IMR-90 (cell line): ENCODE measurements around the gene ATXN3. TPM values are rescaled to one million over a fixed set of nuclear protein-coding genes. Genes with fewer than 3 reads are reported as not detected.

Experiments
- ATAC-seq: fragments of 200-7000 bp; cut with Tn5 transposase; 2 replicates; pipeline ENCODE4 v1.9.1; 2020; ENCODE audit warnings: low read depth, mild to moderate bottlenecking, moderate library complexity
- BruUV-seq: library from RNA; stranded (reverse); fragments of 400-500 nt; replicated peaks from 2 replicates; lab custom pipeline; 2021; lab: Mats Ljungman, UMichigan
- CTCF ChIA-PET: fragments of 300-600 bp; formaldehyde crosslinking; extraction: SDS; loops from one replicate; lab custom pipeline; 2021; ENCODE audit warnings: antibody characterized with exemption; lab: Yijun Ruan, JAX
- POLR2A ChIA-PET: fragments of 300-600 bp; sonication (Branson Sonifier 250); formaldehyde crosslinking; loops from one replicate; lab custom pipeline; 2022; ENCODE audit warnings: antibody characterized with exemption; ENCODE audit not compliant: unreplicated experiment; lab: Charles Lee
- DNase-seq: peaks from one replicate; pipeline ENCODE4 v3.0.0; 2013
- H2AFZ ChIP-seq: replicated peaks from 2 replicates; pipeline ENCODE3; 2013; ENCODE audit warnings: low read length, mild to moderate bottlenecking; ENCODE audit not compliant: poor library complexity
- H2AK5ac ChIP-seq: 2 replicates; pipeline ENCODE4 v1.6.1; 2013; ENCODE audit warnings: low read depth, low read length, inconsistent platforms
- H2AK9ac ChIP-seq: replicated peaks from 2 replicates; pipeline ENCODE3; 2013; ENCODE audit warnings: mild to moderate bottlenecking, low read depth, low read length, moderate library complexity; ENCODE audit not compliant: poor library complexity
- H2BK120ac ChIP-seq: 2 replicates; pipeline ENCODE4 v1.6.1; 2013; ENCODE audit warnings: low read depth, low read length, inconsistent platforms
- H2BK15ac ChIP-seq: 3 replicates; pipeline ENCODE4 v1.6.1; 2013; ENCODE audit warnings: low read depth, low read length, inconsistent platforms
- H2BK20ac ChIP-seq: 2 replicates; pipeline ENCODE4 v1.6.1; 2013; ENCODE audit warnings: low read depth, mild to moderate bottlenecking, inconsistent platforms, low read length, moderate library complexity
- H2BK5ac ChIP-seq: 2 replicates; pipeline ENCODE4 v1.6.1; 2013; ENCODE audit warnings: mild to moderate bottlenecking, low read depth, low read length, inconsistent platforms; ENCODE audit not compliant: poor library complexity, severe bottlenecking
- H3K14ac ChIP-seq: replicated peaks from 2 replicates; pipeline ENCODE4 v1.6.1; 2013; ENCODE audit warnings: low read depth, low read length, inconsistent platforms
- H3K18ac ChIP-seq: 2 replicates; pipeline ENCODE4 v1.6.1; 2013; ENCODE audit warnings: low read depth, low read length, control low read depth
- H3K23ac ChIP-seq: 2 replicates; pipeline ENCODE4 v1.6.1; 2013; ENCODE audit warnings: low read depth, low read length, inconsistent platforms
- H3K27ac ChIP-seq: 2 replicates; pipeline ENCODE4 v1.5.1; 2013; ENCODE audit warnings: mild to moderate bottlenecking, control low read depth, low read length; ENCODE audit not compliant: insufficient read depth
- H3K27me3 ChIP-seq: 2 replicates; pipeline ENCODE4 v1.6.1; 2013; ENCODE audit warnings: low read length; ENCODE audit not compliant: control insufficient read depth, insufficient read depth
- H3K36me3 ChIP-seq: 2 replicates; pipeline ENCODE4 v1.6.1; 2013; ENCODE audit warnings: low read length, mixed read lengths; ENCODE audit not compliant: control insufficient read depth, insufficient read depth
- H3K4ac ChIP-seq: 2 replicates; pipeline ENCODE4 v1.6.1; 2013; ENCODE audit warnings: low read depth, low read length, inconsistent platforms
- H3K4me1 ChIP-seq: 2 replicates; pipeline ENCODE4 v1.6.1; 2013; ENCODE audit warnings: low read length, mixed read lengths; ENCODE audit not compliant: control insufficient read depth, insufficient read depth
- H3K4me2 ChIP-seq: 2 replicates; pipeline ENCODE4 v1.6.1; 2013; ENCODE audit warnings: low read depth, mild to moderate bottlenecking, control low read depth, low read length, moderate library complexity
- H3K4me3 ChIP-seq: 2 replicates; pipeline ENCODE4 v1.5.1; 2013; ENCODE audit warnings: low read depth, mild to moderate bottlenecking, control low read depth, low read length, moderate library complexity; ENCODE audit not compliant: insufficient read depth
- H3K56ac ChIP-seq: 2 replicates; pipeline ENCODE4 v1.6.1; 2013; ENCODE audit warnings: low read length, inconsistent platforms; ENCODE audit not compliant: insufficient read depth; ENCODE audit errors: extremely low read depth
- H3K79me1 ChIP-seq, 2 experiments: 2 replicates each; pipeline ENCODE4 v1.6.1; 2013; ENCODE audit warnings: low read length in 2 of 2, inconsistent platforms in 1 of 2, low read depth in 1 of 2
- H3K9ac ChIP-seq: 2 replicates; pipeline ENCODE4 v1.6.1; 2013; ENCODE audit warnings: low read depth, low read length, control low read depth
- H3K9me1 ChIP-seq: 2 replicates; pipeline ENCODE4 v1.6.1; 2013; ENCODE audit warnings: low read length, inconsistent platforms; ENCODE audit not compliant: insufficient read depth
- H3K9me3 ChIP-seq: 2 replicates; pipeline ENCODE4 v1.6.1; 2013; ENCODE audit warnings: low read length; ENCODE audit not compliant: control insufficient read depth, insufficient read depth
- H4K20me1 ChIP-seq: 2 replicates; pipeline ENCODE4 v1.6.1; 2013; ENCODE audit warnings: low read length, inconsistent platforms; ENCODE audit not compliant: insufficient read depth
- H4K5ac ChIP-seq: 2 replicates; pipeline ENCODE4 v1.6.1; 2013; ENCODE audit warnings: mild to moderate bottlenecking, low read depth, low read length, control low read depth
- H4K8ac ChIP-seq, 2 experiments: 2 replicates each; pipeline ENCODE4 v1.6.1; 2013; ENCODE audit warnings: low read depth in 2 of 2, low read length in 2 of 2, control low read depth in 1 of 2, inconsistent platforms in 1 of 2
- H4K91ac ChIP-seq: 2 replicates; pipeline ENCODE4 v1.6.1; 2013; ENCODE audit warnings: low read depth, low read length, inconsistent platforms; ENCODE audit not compliant: insufficient read depth
- BHLHE40 ChIP-seq: fragments of 150-350 bp; IDR thresholded peaks from 2 replicates; pipeline ENCODE4 v1.6.1; 2016; ENCODE audit warnings: mild to moderate bottlenecking, low read depth, low read length
- FOS ChIP-seq: fragments of 150-350 bp; IDR thresholded peaks from 2 replicates; pipeline ENCODE4 v1.6.1; 2016; ENCODE audit warnings: low read depth, low read length
- MAFK ChIP-seq: IDR thresholded peaks from 2 replicates; pipeline ENCODE4 v1.6.1; 2012; ENCODE audit warnings: low read depth, low read length, improper control_type of control experiment
- MAZ ChIP-seq: IDR thresholded peaks from 2 replicates; pipeline ENCODE4 v1.6.1; 2012; ENCODE audit warnings: low read depth, mild to moderate bottlenecking, low read length, improper control_type of control experiment, moderate library complexity, borderline replicate concordance
- MXI1 ChIP-seq: IDR thresholded peaks from 2 replicates; pipeline ENCODE4 v1.6.1; 2012; ENCODE audit warnings: low read depth, mild to moderate bottlenecking, low read length, moderate library complexity, borderline replicate concordance
- NFE2L2 ChIP-seq: fragments of 150-350 bp; IDR thresholded peaks from 2 replicates; pipeline ENCODE4 v1.6.1; 2016; ENCODE audit warnings: low read depth, mild to moderate bottlenecking, low read length
- POLR2A ChIP-seq: IDR thresholded peaks from 2 replicates; pipeline ENCODE4 v1.6.1; 2012; ENCODE audit warnings: mild to moderate bottlenecking, low read depth, low read length
- RAD21 ChIP-seq: IDR thresholded peaks from 2 replicates; pipeline ENCODE4 v1.6.1; 2012; ENCODE audit warnings: low read length, improper control_type of control experiment
- RCOR1 ChIP-seq: IDR thresholded peaks from 2 replicates; pipeline ENCODE4 v1.6.1; 2012; ENCODE audit warnings: mild to moderate bottlenecking, low read length, improper control_type of control experiment; ENCODE audit not compliant: insufficient replicate concordance
- RFX5 ChIP-seq: IDR thresholded peaks from 2 replicates; pipeline ENCODE4 v1.8.0; 2012; ENCODE audit warnings: low read depth, mild to moderate bottlenecking, low read length, moderate library complexity
- SMC3 ChIP-seq: fragments of 150-350 bp; IDR thresholded peaks from 2 replicates; pipeline ENCODE4 v1.6.1; 2016; ENCODE audit warnings: low read depth, mild to moderate bottlenecking, antibody characterized with exemption, low read length, moderate library complexity
- WGBS, 2 experiments: methylation state at CpG; one replicate each; pipeline versions ENCODE4 v1.1.5 to v1.1.7; 2013; ENCODE audit warnings: missing lambda C conversion rate in 2 of 2; ENCODE audit not compliant: insufficient read length in 1 of 2; ENCODE audit errors: extremely low coverage in 2 of 2; 5-methylcytosine and 5-hydroxymethylcytosine counted together
- dilution Hi-C: fragments of 300-500 bp; cut with HindIII; formaldehyde crosslinking; loops from one replicate; pipeline ENCODE4 v1.14.3; 2018; ENCODE audit warnings: low sequenced_read_pairs; ENCODE audit not compliant: unreplicated experiment
- in situ Hi-C: fragments of 300-500 bp; cut with MboI; formaldehyde crosslinking; loops from 3 replicates; pipeline ENCODE4 v1.14.3; 2019; ENCODE audit warnings: low sequenced_read_pairs, inconsistent platforms, mixed read lengths
- intact Hi-C: fragments of 100-400 bp; cut with micrococcal nuclease; formaldehyde crosslinking; loops from 2 replicates; pipeline ENCODE4 v1.10.0; 2022
- polyA plus RNA-seq, 3 experiments: library from polyadenylated mRNA; depleted of rRNA; stranded (reverse); fragments of >200 nt; gene quantifications; 2 replicates each; pipeline ENCODE4 v1.2.3, GENCODE V29; 2012; ENCODE audit warnings: low replicate concordance in 1 of 3
- total RNA-seq: library from RNA; depleted of rRNA; stranded (reverse); fragments of >200 nt; gene quantifications from 2 replicates; pipeline ENCODE4 v1.2.3, GENCODE V29; 2012
- TF ChIP-seq, protein P1 (sequence below): fragments of 150-350 bp; IDR thresholded peaks from 2 replicates; pipeline ENCODE4 v1.6.1; 2017; ENCODE audit warnings: mild to moderate bottlenecking, antibody characterized with exemption, low read length, low read depth

ATXN3 gene
- total and polyA plus RNA-seq, 2 of the 4 experiments (the other 2 are of a cell fraction) = 9.0 to 13.9 TPM

DNA sequence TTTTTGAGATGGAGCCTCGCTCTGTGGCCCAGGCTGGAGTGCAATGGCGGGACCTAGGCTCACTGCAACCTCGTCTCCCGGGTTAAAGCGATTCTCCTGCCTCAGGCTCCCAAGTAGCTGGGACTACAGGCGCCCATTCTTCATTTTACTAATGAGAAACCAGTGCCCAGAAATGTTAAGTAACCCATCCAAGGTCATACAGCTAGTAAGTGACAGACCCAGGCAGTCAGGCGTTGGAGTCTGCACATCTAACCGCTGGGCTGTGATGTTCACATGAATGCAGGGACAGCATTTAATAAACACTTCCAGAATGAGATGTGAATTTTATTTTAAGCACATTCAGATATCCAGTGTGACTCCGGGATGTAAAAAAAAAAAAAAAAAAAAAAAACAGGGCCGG lies 65.2 kb downstream of the ATXN3 start:
- Histone ChIP-seq H4K20me1 (peaks cover 15% of the 10 kb centered on the region; the same call in 1 of the 2 replicates), H3K23ac (no peak overlapping the region), H2BK20ac (no peak overlapping the region), H2BK120ac (no peak overlapping the region), H2AK9ac (peak overlapping the region; percentile 47), H2AFZ (no peak overlapping the region), H3K9me3 (peaks cover 4% of the 10 kb centered on the region; the same call in 1 of the 2 replicates), H3K18ac (no peak overlapping the region), H3K27ac (no peak overlapping the region; the same call in 1 of the 2 replicates), H3K4ac (0 out of 2 replicates have a peak overlapping the region, but pooled peaks have one; percentile 36), H3K36me3 (peaks cover 2% of the 10 kb centered on the region; the same call in 1 of the 2 replicates), H3K56ac (no peak overlapping the region), H4K8ac (peak overlapping the region; percentile 88 to 93; a peak in 3 of 4 replicates), H3K4me2 (peak overlapping the region; percentile 45; the same call in 1 of the 2 replicates), H3K79me1 (peaks cover 4 to 43% of the 10 kb centered on the region in 2 experiments; a peak in 3 of 4 replicates), H3K4me1 (peaks cover 7% of the 10 kb centered on the region), H3K9me1 (peaks cover 3% of the 10 kb centered on the region; the same call in 1 of the 2 replicates), H2BK15ac (no peak overlapping the region), H3K27me3 (no peaks in the 10 kb centered on the region), H2AK5ac (no peak overlapping the region), H3K4me3 (no peak overlapping the region), H4K5ac (no peak overlapping the region), H4K91ac (no peak overlapping the region), H3K14ac (no peak overlapping the region), H3K9ac (peak overlapping the region; percentile 72; the same call in 1 of the 2 replicates), H2BK5ac (no peak overlapping the region)
- TF ChIP-seq, protein P1, sequence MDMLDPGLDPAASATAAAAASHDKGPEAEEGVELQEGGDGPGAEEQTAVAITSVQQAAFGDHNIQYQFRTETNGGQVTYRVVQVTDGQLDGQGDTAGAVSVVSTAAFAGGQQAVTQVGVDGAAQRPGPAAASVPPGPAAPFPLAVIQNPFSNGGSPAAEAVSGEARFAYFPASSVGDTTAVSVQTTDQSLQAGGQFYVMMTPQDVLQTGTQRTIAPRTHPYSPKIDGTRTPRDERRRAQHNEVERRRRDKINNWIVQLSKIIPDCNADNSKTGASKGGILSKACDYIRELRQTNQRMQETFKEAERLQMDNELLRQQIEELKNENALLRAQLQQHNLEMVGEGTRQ = no peak
- TF ChIP-seq FOS (no peak), SMC3 (no peak), BHLHE40 (no peak), RCOR1 (no peak), POLR2A (no peak), RFX5 (no peak), MAZ (no peak), NFE2L2 (no peak), RAD21 (no peak), MAFK (no peak), MXI1 (no peak)
- CTCF ChIA-PET = no interaction called here
- WGBS, 2 experiments = 92% methylated on average over 5 of the region's 10 CpGs; no CpG with 5 or more reads in 1 of the 2 experiments
- intact Hi-C loops (loop anchor here (2.0 kb wide), 1 partner anchor 66 kb away; the partner anchor contains the start of gene ATXN3), dilution Hi-C loops (no loop called here), in situ Hi-C loops (no loop called here)
- ATAC-seq (no peak), DNase-seq (no peak)
- BruUV-seq = no TSS peak
- POLR2A ChIA-PET = interaction anchor here (0.5 kb wide), 1 partner anchor 51 kb away, joined by 6 read pairs; no protein-coding TSS in a partner anchor
